NCI-H1105 treated with DMSO at 0.1 percent for 48 hours (cell line): ENCODE measurements around the gene KHDC1L.
"Not testable (repeated sequence)": the region's sequence is repeated elsewhere in the genome, so short reads cannot be mapped to it uniquely, and the experiment has no call there.

Source experiments
- DNase-seq: peaks from one replicate; lab custom pipeline; 2025; lab: John Stamatoyannopoulos, UW

KHDC1L gene, protein sequence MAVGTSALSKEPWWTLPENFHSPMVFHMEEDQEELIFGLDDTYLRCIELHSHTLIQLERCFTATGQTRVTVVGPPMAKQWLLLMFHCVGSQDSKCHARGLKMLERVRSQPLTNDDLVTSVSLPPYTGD

DNA sequence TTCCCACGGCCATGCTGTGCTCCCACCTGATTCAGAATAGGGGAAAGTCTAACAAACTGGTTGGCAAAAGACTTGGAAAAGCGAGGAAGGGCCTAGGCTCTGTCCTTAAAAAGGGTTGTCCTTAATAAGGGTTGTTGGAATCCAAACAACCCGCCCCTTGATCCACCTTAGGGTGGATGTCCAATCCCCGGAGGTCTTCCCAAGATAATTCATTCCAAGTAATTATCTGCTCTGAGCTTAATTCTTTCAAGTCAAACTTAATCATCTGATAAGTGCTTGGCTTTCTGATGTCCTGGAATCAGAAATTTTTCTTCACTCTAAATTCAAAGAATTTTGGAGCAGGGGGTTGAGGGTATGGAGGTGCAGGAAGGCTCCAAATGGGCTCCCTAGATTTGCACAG is at the start of gene KHDC1L:
Gene KHDC1L (minus strand): TSS at position 101 of the 400 bp plus-strand sequence. CDS start 88 bp downstream, at position 13.
- no peak for DNase-seq

DNA sequence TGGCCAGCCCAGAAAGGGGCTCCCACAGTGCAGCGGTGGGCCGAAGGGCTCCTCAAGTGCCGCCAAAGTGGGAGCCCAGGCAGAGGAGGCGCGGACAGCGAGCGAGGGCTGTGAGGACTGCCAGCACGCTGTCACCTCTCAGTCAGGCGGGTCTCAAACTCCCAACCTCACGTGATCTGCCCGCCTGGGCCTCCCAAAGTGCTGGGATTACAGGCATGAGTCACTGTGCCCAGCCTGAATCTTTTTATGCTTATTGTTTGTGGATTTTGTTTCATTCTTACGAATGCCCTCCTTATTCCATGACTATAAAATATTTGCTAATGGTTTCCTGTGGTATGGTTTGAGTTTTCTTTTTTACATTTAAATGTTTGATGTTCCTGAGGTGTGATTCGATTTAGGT is 44.0 kb upstream of the KHDC1L start:
- DNase-seq: not testable (repeated sequence)

DNA sequence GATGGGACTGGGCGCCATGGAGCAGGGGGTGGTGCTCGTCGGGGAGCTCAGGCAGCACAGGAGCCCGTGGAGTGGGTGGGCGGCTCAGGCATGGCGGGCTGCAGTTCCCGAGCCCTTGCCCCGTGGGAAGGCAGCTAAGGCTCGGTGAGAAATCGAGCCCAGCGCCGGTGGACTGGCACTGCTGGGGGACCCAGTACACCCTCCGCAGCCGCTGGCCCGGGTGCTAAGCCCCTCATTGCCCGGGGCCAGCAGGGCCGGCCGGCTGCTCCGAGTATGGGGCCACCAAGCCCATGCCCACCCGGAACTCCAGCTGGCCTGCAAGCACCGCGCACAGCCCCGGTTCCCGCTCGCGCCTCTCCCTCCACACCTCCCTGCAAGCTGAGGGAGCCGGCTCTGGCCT is 43.6 kb upstream of the KHDC1L start:
- DNase-seq: not testable (repeated sequence)

DNA sequence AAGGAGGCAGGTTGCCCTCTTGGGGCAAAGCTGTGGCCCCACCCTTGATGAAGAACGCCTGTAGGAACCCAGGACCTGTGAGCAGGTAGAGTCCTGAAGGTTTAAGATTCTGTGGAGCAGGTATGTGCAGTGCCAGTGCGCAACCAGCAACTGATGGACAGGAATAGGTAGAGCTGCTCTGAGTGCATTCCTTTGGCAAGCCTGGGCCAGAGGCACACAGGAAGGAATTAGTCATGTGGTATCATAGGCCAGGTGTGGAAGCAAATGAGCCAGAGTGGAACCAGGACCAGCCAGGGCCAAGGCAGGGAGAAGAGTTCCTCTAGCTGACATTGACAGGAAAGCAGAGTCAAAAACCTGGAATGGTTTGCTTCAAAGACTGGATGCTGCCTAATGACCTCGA is 39.1 kb upstream of the KHDC1L start:
- no peak for DNase-seq

DNA sequence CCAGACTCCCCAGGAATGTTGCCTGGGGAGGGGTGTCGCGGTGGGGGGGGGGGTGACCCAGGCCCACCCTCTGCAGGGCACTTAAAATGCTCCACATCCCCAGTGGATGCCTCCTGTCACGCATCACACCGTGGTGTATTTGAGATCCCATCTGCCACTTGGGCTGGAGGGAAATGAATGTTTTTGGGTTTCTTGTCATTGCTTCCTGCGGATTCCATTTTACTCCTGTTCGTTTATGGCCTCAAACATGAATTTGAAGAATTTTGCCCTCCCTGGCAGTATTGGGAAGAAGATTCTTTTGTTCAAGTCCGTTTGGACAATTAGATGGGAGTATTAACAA is 38.2 kb upstream of the KHDC1L start:
- DNase-seq: no peak

DNA sequence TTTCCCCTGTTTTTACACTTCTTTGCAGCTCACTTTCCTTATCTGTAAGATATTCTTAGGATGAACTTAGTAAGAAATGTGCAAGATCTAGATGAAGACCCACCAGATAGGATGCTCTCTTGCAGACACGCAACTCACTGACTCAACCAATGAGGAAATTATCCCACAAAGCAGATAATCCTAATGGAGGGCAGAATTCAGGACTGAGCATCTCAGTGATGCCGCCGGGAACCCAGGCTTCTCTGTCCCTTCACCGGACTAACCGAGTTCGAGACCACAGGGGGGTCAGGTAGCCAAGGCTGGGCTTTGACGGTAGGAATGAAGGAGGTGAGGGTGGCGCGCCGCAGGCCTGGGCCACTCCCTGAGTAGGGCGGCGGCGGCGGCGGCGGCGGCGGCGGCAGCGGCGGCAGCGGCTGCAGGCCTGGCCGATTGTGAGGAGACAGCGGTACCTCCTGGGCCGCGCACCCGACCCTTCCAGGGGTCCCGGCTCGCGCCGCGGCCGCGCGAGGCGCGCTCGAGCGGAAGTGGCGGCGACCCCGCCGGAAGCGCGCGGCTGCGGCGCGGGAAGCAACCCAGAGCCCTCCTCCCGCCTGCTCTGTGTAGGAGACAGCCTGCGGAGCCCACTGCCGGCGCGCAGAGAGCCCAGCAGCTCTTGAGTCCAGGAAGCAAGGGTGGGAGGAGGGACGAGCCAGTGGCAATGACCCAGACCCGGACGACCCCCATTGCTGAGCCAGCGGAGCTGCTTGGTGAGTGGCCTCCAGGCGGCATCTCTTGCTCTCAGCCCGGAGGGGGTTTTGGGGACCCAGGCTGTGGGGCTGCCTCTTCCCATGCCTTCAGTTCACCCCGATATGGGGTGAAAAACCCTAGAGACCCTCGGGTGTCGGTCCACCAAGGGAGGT is 37.6 kb upstream of the KHDC1L start, which contains the start of gene KHDC1:
Gene KHDC1 (minus strand): TSS at position 526 of the 899 bp plus-strand sequence. CDS start 20,679 bp downstream, outside the sequence.
- DNase-seq: peak; percentile 71

DNA sequence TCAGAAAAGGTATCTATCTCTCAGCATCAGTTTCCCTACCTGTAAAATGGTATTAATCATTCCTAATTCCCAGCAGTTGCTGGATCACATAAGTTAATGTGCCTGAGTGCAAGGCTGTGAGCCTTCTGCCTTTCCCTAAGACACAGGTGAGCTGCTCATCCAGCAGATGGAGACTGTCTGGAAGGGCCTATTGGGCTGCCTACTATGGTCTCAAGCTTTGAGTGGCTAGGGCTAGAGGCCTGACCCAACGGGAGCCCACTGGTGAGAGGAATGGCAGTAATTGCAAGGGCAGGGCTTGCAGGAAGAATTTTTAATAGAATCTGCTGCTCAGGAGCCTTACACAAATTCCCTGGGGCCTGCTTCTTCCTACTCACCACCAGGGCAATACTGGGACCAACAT is 33.4 kb upstream of the KHDC1L start:
- DNase-seq: no peak

DNA sequence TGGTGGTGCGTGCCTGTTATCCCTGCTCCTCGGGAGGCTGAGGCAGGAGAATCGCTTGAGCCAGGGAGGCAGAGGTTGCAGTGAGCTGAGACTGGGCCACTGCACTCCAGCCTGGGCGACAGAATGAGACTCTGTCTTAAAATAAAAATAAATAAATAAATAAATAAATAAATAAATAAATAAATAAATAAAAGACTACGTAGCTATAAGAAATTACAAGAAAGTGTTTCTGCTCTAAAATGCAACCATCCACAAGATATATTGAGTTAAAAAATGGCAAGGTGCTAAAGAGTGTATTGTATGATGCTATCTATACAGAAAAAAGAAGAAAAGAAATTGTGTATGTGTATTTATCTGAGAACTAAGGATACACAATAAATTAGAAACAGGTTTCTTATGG is 29.0 kb upstream of the KHDC1L start:
- not testable (repeated sequence) for DNase-seq

DNA sequence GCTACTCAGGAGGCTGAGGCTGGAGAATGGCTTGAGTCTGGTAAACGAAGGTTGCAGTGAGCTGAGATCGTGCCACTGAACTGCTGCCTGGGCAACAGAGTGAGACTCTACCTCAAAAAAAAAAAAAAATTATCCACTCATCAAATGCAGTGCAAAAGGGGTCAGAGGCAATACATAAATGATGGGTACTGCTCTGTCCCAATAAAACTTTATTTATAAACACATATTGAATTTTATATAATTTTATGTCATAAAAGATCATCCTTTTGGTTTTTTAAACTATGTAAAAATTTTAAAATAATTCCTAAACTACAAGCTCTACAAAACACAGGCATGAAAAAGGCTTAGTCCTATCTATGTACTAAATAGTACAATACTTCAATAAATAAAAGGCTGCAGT is 27.4 kb upstream of the KHDC1L start:
- no peak for DNase-seq

DNA sequence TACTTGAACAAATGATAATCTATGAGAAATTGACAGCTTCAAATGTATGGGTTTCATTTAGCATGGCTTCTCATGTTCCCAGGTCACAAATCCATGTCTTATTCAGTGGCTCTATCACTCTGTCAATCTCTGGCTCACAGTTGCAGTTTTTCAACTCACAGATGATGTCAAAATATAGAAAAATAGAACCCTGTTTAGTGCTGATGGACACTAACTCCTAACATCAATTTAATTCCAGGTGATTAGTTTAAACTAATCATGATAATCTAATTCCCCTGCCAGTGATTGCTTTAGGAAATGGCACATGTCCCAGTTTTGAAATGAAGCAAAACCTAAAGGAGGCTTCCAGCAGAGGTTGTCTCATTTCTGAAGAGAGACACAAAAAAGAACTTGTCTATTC is 24.7 kb upstream of the KHDC1L start:
- no peak for DNase-seq

DNA sequence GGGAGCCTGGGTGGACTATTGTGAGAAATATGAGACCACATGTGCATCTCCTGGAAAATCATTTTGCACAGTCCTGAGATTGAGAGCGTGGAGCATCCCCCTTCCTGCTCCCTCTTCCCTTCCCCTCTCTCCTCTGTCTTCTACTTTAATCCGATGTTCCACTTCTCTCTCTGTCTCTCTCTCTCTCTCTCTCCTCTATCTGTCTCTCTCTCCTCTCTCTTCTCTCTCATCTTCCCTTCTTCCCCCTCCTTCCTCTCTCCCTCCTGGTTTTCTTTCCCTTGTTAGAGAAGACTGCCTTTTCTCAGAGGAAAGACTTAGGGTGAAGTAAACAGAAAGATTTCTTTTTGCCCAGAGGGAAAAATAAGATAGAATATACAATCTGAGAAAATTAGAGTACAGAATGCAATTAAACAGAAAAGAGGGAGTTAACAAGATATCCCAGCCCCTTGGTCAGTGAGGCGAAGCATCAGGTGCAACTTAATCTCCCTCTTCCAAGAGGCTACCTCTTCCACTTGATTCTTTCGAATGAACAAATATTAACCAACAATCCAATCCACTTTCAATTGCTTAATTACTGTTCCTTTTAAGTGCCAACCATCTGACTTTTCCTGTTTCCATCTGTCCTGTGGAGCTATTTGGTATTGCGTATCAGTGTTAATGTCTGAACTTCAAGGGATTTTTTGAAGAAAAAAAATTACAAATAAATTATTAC is 23.1 kb upstream of the KHDC1L start:
- peak; percentile 77 for DNase-seq

DNA sequence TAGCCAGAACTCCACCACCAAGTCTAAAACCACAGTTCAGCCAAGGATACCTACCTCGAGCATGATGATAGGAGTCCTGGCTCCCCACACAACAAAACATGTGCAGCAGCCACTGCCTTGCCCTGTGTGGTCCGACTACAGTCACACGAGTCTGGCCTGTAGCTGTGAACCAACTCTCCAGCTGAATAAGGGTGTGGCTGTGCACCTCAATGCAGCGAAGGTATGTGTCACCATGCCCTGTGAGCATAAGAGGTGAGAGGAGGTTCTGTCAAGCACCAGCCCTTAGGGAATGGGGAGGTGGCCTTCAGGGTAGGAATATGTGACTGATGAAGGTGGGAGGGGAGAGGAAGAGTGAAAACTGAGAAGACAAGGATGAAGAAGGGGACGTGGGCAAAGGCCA is 16.7 kb upstream of the KHDC1L start:
- DNase-seq: no peak

DNA sequence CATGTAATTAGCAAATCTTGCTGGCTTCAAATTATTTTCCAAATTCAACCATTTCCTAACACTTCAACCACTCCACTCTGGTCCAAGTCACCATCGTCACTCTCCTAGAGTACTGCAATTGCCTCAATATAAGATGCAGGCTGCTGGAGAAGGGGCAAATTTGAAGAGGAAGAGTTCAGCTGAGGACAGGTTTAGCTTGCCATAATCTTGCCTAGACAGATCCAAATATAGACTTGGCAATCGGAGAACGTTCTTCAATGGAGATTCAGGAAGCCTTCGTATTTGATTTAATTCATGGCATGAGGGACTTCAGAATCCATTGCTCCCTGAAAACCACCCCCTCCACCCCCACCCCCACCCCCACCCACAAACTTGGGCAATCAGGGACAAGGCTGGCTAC is 15.4 kb upstream of the KHDC1L start:
- no peak for DNase-seq

DNA sequence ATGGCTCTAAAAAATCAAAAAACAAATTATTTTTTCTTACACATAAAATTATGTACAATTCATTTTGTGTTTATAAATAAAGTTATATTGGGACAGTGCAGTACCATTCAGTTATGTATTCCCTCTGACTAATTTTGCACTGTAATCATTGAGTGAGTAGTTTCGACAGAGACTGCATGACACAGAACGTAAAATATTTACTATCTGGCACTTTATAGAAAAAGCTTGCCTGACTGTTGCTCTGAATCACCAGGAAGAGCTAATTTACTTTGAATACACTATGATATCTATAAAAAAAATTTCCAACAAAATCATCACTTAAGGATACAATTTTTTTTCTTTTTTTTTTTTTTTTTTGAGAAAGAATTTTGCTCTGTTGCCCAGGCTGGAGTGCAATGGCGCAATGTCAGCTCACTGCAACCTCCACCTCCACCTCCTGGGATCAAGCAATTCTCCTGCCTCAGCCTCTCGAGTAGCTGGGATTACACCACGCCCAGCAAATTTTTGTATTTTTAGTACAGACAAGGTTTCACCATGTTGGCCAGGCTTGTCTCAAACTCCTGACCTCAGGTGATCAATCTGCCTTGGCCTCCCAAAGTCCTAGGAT is 11.0 kb upstream of the KHDC1L start:
- DNase-seq: no peak

DNA sequence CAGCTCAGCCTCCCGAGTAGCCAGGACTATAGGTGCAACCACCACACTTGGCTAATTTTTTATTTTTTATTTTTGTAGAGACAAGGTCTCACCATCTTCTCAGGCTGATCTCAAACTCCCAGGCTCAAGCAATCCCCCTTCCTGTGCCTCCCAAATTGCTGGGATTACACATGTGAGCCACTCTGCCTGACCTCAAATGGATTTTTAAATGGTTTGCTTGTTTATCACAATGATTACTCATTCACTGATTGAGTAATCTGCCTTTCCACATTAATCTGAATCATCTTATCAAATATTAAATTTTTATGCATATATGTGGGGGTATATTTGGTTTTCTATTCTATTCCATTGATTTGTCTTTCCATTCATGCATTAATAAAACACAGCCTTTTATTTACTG is 9.4 kb upstream of the KHDC1L start:
- no peak for DNase-seq

DNA sequence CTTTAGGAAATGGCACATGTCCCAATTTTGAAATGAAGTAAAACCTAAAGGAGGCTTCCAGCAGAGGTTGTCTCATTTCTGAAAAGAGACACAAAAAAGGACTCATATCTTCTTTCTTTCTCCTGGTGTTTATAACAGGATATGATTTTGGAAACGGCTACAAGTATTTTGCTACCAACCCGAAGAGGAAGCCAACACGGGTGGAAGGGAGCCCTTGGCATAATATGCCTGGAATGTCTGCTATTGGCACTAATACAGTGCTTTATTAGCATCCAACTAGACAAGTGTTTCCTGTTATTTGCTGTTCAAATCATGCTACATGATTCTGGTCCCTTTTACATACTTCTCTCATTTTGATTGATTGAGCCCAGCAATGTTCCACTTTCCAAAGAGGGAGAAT is 8.7 kb upstream of the KHDC1L start:
- not testable (repeated sequence) for DNase-seq

DNA sequence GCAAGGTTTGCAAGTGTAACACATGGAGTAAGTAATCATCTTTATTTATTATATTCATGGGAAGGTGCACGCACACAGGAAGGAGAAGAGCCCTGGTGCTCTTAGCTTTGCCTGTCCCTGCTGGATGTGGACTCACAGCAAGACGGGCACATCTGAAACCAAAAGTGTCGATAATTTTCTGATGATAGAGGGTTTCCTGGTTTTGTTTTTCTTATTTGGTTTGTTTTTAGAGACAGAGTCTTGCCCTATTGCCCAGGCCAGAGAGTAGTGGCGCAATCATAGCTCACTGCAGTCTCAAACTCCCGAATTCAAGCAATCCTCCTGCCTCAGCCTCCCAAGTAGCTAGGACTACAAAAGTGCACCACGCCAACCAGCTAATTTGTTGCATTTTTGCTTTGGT is 7.8 kb upstream of the KHDC1L start:
- no peak for DNase-seq

DNA sequence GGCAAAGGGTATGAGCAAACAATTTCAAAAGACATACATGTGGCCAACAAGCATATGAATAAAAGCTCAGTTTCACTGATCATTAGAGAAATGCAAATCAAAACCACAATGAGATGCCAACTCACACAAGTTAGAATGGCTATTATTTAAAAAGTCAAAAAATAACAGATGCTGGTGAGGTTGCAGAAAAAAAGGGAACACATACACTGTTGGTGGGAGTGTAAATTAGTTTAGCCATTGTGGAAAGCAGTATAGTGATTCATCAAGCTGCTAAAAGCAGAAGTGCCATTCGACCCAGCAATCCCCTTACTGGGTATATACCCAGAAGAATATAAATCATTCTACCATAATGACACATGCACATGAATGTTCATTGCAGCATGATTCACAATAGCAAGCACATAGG is 6.7 kb upstream of the KHDC1L start:
- DNase-seq: no peak

DNA sequence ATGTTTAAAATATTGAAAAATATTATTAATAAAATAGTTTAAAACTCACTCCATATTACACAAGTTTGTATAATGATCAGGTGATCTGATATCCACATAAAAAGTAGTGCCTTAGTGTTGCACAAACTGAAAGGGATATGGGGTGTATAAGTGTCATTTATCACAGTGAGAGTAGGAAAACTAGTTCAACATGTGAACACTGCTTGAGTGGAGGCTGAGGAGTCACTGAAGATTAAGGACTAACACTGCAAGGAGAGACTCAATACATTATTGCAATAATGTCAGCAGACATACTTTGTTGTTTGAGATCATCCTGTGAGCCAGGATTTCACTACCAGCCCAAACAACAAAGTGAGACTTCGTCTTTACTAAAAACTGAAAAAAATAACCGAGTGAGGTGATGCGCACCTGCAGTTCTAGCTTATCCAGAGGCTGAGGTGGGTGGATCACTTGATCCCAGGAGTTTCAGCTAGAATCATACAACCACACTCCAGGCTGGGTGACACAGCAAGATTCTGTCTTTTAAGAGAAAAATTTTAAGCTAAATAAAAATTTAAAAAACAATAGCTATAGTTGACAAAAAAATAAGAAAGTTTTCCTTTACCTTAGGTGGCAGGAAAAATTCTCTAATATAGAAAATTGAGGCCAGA is 2.4 kb upstream of the KHDC1L start:
- no peak for DNase-seq

DNA sequence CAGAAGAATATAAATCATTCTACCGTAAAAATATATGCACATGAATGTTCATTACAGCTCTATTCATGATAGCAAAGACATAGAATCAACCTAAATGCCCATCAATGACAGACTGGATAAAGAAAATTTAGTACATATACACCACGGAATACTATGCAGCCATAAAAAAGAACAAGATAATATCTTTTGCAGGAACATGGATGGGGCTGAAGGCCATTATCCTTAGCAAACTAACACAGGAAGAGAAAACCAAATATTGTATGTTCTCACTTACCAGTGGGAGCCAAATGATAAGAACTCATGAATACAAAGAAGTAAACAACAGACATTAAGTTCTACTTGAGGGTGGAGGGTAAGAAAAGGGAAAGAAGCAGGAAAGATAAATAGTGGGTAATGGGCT is 8.4 kb downstream of the KHDC1L start:
- no peak for DNase-seq

DNA sequence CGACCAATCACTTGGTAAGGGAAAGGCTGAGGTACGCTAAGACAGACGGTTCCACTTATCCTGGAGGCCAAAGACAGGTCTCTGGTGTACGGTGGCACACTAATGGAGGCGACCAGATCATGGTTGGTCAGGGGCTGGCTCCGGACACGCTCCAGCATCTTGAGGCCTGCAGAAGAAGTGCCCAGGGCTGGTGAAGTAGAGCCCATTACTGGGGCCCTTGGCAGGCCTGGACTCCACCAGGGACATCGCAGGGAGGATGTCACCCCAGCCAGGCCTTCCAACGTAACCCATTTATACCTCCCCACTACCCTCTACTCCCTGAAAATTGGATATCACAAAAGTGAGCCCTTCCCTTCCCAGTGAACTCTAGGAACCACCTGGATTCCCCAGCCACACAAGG is 16.2 kb downstream of the KHDC1L start:
- no peak for DNase-seq

DNA sequence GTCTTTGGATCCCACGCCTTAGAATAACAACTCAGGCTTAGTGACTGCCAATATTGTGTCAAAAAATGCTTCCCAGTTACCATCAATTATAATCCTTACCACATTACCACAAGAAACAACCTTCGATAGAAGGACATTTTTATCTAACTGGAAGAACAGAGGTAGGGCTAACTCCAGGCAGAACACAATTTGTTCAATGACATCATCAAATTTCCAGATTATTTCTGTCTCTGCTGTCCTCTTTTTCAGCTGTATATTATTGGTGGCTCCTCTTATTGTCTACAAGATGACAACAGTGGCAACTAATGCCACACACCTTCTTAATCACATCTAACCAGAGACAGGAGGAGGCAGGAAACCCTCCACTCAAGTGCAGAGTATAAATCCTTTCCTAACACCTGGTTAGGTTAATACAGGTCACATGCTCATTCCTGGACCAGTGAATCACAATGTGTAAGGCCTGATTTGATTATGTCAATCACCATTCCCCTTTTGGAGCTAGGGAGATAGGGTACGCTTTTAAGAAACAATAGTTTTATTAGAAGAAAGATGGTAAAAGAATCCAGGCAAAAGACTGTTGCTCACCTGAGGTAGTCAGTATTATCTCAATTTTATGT is 18.0 kb downstream of the KHDC1L start:
- no peak for DNase-seq
